OCI-LY3 (cell line): Measurements from ENCODE around the gene NRXN3.

ENCODE experiments used
- H2AFZ ChIP-seq: fragments of 200-600, 300-600 bp; shearing (Covaris generic); 2 replicates; pipeline ENCODE4 v1.6.0; 2014; ENCODE audit warnings: antibody characterized with exemption, low read depth, low read length
- H3K27ac ChIP-seq: fragments of 200-600, 300-600 bp; sonication (generic); 2 replicates; pipeline ENCODE4 v1.5.1; 2014; ENCODE audit warnings: mild to moderate bottlenecking, low read length, moderate library complexity, mixed read lengths
- H3K27me3 ChIP-seq: fragments of 200-600, 300-600 bp; sonication (generic); 2 replicates; pipeline ENCODE4 v1.6.1; 2014; ENCODE audit warnings: low read depth, low read length, mixed read lengths
- H3K36me3 ChIP-seq: fragments of 200-600, 300-600 bp; sonication (generic); replicated peaks from 2 replicates; pipeline ENCODE3; 2014; ENCODE audit warnings: low read depth, low read length, mixed read lengths
- H3K4me1 ChIP-seq: fragments of 300-600, 200-600 bp; sonication (generic); 2 replicates; pipeline ENCODE4 v1.6.1; 2014; ENCODE audit warnings: low read length, mixed read lengths
- H3K4me2 ChIP-seq: fragments of 200-600, 300-600 bp; sonication (generic); 2 replicates; pipeline ENCODE4 v1.6.1; 2014; ENCODE audit warnings: low read length, mixed read lengths
- H3K4me3 ChIP-seq: fragments of 300-600, 200-600 bp; sonication (generic); 2 replicates; pipeline ENCODE4 v1.5.1; 2014; ENCODE audit warnings: antibody characterized with exemption, mild to moderate bottlenecking, low read length, moderate library complexity
- H3K79me2 ChIP-seq: fragments of 300-600, 200-600 bp; shearing (Covaris generic); 2 replicates; pipeline ENCODE4 v1.6.1; 2014; ENCODE audit warnings: mild to moderate bottlenecking, low read length, mixed read lengths
- H3K9ac ChIP-seq: fragments of 300-600, 200-600 bp; shearing (Covaris generic); 2 replicates; pipeline ENCODE4 v1.6.0; 2014; ENCODE audit warnings: mild to moderate bottlenecking, low read length, moderate library complexity
- H3K9me3 ChIP-seq: fragments of 200-600, 300-600 bp; shearing (Covaris generic); 2 replicates; pipeline ENCODE4 v1.6.1; 2014; ENCODE audit warnings: low read length, mixed read lengths; ENCODE audit not compliant: insufficient read depth
- H4K20me1 ChIP-seq: fragments of 200-600, 300-600 bp; sonication (generic); 2 replicates; pipeline ENCODE4 v1.6.1; 2016; ENCODE audit warnings: low read length, mixed read lengths; ENCODE audit not compliant: insufficient read depth
- CTCF ChIP-seq: fragments of 200-600, 300-600 bp; sonication (generic); IDR thresholded peaks from 2 replicates; pipeline ENCODE4 v1.5.1; 2014; ENCODE audit warnings: antibody characterized with exemption, low read length, low read depth
- EZH2phosphoT487 ChIP-seq: fragments of 200-600 bp; shearing (Covaris generic); IDR thresholded peaks from 2 replicates; pipeline ENCODE4 v1.6.1; 2018; ENCODE audit warnings: antibody characterized with exemption, mixed run types, low read depth

The NRXN3 gene

GRCh38 chr14:79842270-79842669, 1672.1 kb downstream of the NRXN3 start:
- TF ChIP-seq CTCF (no peak), EZH2phosphoT487 (no peak)
- Histone ChIP-seq H2AFZ (no peak overlapping the region), H3K4me1 (no peaks in the 10 kb centered on the region), H3K4me3 (no peak overlapping the region), H4K20me1 (no peaks in the 10 kb centered on the region), H3K9ac (no peak overlapping the region), H3K27ac (no peak overlapping the region), H3K27me3 (no peaks in the 10 kb centered on the region), H3K79me2 (no peaks in the 10 kb centered on the region), H3K36me3 (no peaks in the 10 kb centered on the region), H3K4me2 (no peak overlapping the region), H3K9me3 (no peaks in the 10 kb centered on the region)

GRCh38 chr14:79852950-79853744, 1683.0 kb downstream of the NRXN3 start:
- H3K4me1 ChIP-seq, result no peaks in the 10 kb centered on the region
- no peaks in the 10 kb centered on the region for H4K20me1 ChIP-seq
- H3K79me2 ChIP-seq, result no peaks in the 10 kb centered on the region
- H3K27me3 ChIP-seq, result no peaks in the 10 kb centered on the region
- H3K4me2 ChIP-seq, result no peak overlapping the region
- no peak overlapping the region for H2AFZ ChIP-seq
- no peak overlapping the region for H3K9ac ChIP-seq
- H3K4me3 ChIP-seq, result no peak overlapping the region
- H3K27ac ChIP-seq, result no peak overlapping the region
- H3K9me3 ChIP-seq, result no peaks in the 10 kb centered on the region
- H3K36me3 ChIP-seq, result no peaks in the 10 kb centered on the region
- TF ChIP-seq CTCF (no peak), EZH2phosphoT487 (no peak)

GRCh38 chr14:79855789-79856188, 1685.6 kb downstream of the NRXN3 start:
- Histone ChIP-seq H3K9ac (no peak overlapping the region), H3K9me3 (no peaks in the 10 kb centered on the region), H3K4me1 (no peaks in the 10 kb centered on the region), H3K79me2 (no peaks in the 10 kb centered on the region), H3K4me3 (no peak overlapping the region), H3K27ac (no peak overlapping the region), H4K20me1 (no peaks in the 10 kb centered on the region), H3K27me3 (no peaks in the 10 kb centered on the region), H3K36me3 (no peaks in the 10 kb centered on the region), H2AFZ (no peak overlapping the region), H3K4me2 (no peak overlapping the region)
- TF ChIP-seq EZH2phosphoT487 (no peak), CTCF (no peak)

- Histone ChIP-seq H3K9me3 (no peaks in the 10 kb centered on the region), H3K27me3 (no peaks in the 10 kb centered on the region), H4K20me1 (no peaks in the 10 kb centered on the region), H2AFZ (no peak overlapping the region), H3K4me1 (no peaks in the 10 kb centered on the region), H3K27ac (no peak overlapping the region), H3K4me3 (no peak overlapping the region), H3K79me2 (no peaks in the 10 kb centered on the region), H3K4me2 (no peak overlapping the region), H3K9ac (no peak overlapping the region), H3K36me3 (no peaks in the 10 kb centered on the region)
- TF ChIP-seq CTCF (no peak), EZH2phosphoT487 (no peak)
These were observed 1686.2 kb downstream of the NRXN3 start for GRCh38 chr14:79856381-79856780.
